Neural progenitor cell (in vitro differentiated cells): ENCODE results near the gene HDAC4. TPM values are rescaled to one million over a fixed set of nuclear protein-coding genes. Genes with fewer than 3 reads are reported as not detected.

Experiments used
- DNase-seq: peaks from one replicate; pipeline ENCODE4 v3.0.0-alpha.2; 2016; ENCODE audit warnings: low spot score
- H2AFZ ChIP-seq: fragments of 200-600 bp; sonication (generic); replicated peaks from 2 replicates; pipeline ENCODE4 v1.6.1; 2016; ENCODE audit warnings: antibody characterized with exemption
- H3F3A ChIP-seq: fragments of 200-600 bp; sonication (generic); 2 replicates; pipeline ENCODE4 v1.6.1; 2016; ENCODE audit warnings: antibody characterized with exemption, low read depth
- H3K27ac ChIP-seq: fragments of 200-600 bp; sonication (generic); 2 replicates; pipeline ENCODE4 v1.5.1; 2016; ENCODE audit warnings: mild to moderate bottlenecking
- H3K27me3 ChIP-seq: fragments of 200-600 bp; sonication (generic); 2 replicates; pipeline ENCODE4 v1.6.1; 2016; ENCODE audit warnings: mild to moderate bottlenecking, moderate library complexity
- H3K36me3 ChIP-seq: fragments of 200-600 bp; sonication (generic); 2 replicates; pipeline ENCODE4 v1.5.1; 2016
- H3K4me1 ChIP-seq: fragments of 200-600 bp; sonication (generic); 2 replicates; pipeline ENCODE4 v1.6.1; 2016; ENCODE audit warnings: mixed run types
- H3K4me2 ChIP-seq: fragments of 200-600 bp; sonication (generic); 2 replicates; pipeline ENCODE4 v1.6.1; 2016
- H3K4me3 ChIP-seq: fragments of 200-600 bp; sonication (generic); 2 replicates; pipeline ENCODE4 v1.5.1; 2016
- H3K79me2 ChIP-seq: fragments of 200-600 bp; sonication (generic); 2 replicates; pipeline ENCODE4 v1.6.1; 2016; ENCODE audit warnings: low read depth
- H3K9ac ChIP-seq: fragments of 200-600 bp; sonication (generic); 2 replicates; pipeline ENCODE4 v1.6.1; 2016
- H3K9me3 ChIP-seq: fragments of 200-600 bp; sonication (generic); 2 replicates; pipeline ENCODE4 v1.5.1; 2016; ENCODE audit warnings: low read depth
- H4K20me1 ChIP-seq: fragments of 200-600 bp; sonication (generic); 2 replicates; pipeline ENCODE4 v1.6.1; 2016; ENCODE audit warnings: low read depth
- H3K27ac Mint-ChIP-seq: 3 replicates; pipeline ENCODE4 v1.8.0; 2021; ENCODE audit warnings: mixed read lengths
- H3K27me3 Mint-ChIP-seq: 2 replicates; pipeline ENCODE4 v1.8.0; 2022; ENCODE audit warnings: low read depth, mild to moderate bottlenecking, inconsistent platforms, moderate library complexity, mixed read lengths; ENCODE audit not compliant: insufficient read depth
- H3K36me3 Mint-ChIP-seq: 3 replicates; pipeline ENCODE4 v1.8.0; 2021; ENCODE audit warnings: mixed read lengths
- H3K4me1 Mint-ChIP-seq: 3 replicates; pipeline ENCODE4 v1.8.0; 2021; ENCODE audit warnings: mixed read lengths
- H3K4me3 Mint-ChIP-seq: 3 replicates; pipeline ENCODE4 v1.8.0; 2021; ENCODE audit warnings: mild to moderate bottlenecking, moderate library complexity, mixed read lengths
- H3K9me3 Mint-ChIP-seq: 3 replicates; pipeline ENCODE4 v1.8.0; 2020; ENCODE audit warnings: mixed read lengths
- CTCF ChIP-seq: fragments of 200-600 bp; sonication (generic); IDR thresholded peaks from 2 replicates; pipeline ENCODE4 v1.5.1; 2017; ENCODE audit warnings: antibody characterized with exemption, mild to moderate bottlenecking
- EZH2 ChIP-seq: fragments of 200-600 bp; sonication (generic); IDR thresholded peaks from 2 replicates; pipeline ENCODE4 v1.6.1; 2017; ENCODE audit warnings: antibody characterized with exemption, mild to moderate bottlenecking, moderate library complexity
- EZH2phosphoT487 ChIP-seq: fragments of 200-600 bp; sonication (generic); IDR thresholded peaks from 2 replicates; pipeline ENCODE4 v1.6.1; 2017; ENCODE audit warnings: antibody characterized with exemption
- total RNA-seq: library from RNA; depleted of rRNA; stranded (reverse); fragments of >200 nt; gene quantifications from 2 replicates; pipeline ENCODE4 v1.2.3, GENCODE V29; 2015; ENCODE audit warnings: low replicate concordance

The HDAC4 gene
- total RNA-seq, 1 donor from 2014 or later, result 36.0 TPM

- peaks cover 3% of the 10 kb centered on the region for H3K4me1 ChIP-seq
- H3K36me3 Mint-ChIP-seq, result peaks cover 48% of the 10 kb centered on the region
- peaks cover 31% of the 10 kb centered on the region for H3K9me3 Mint-ChIP-seq
- peaks cover 4% of the 10 kb centered on the region for H3K4me1 Mint-ChIP-seq
- H3F3A ChIP-seq, result no peaks in the 10 kb centered on the region
- peaks cover 4% of the 10 kb centered on the region for H3K9me3 ChIP-seq
- TF ChIP-seq EZH2phosphoT487 (no peak), EZH2 (no peak), CTCF (no peak)
- no peak overlapping the region for H3K27ac Mint-ChIP-seq
- no peak overlapping the region for H2AFZ ChIP-seq
- no peak overlapping the region for H3K27ac ChIP-seq
- H3K27me3 Mint-ChIP-seq, result peaks cover 3% of the 10 kb centered on the region
- no peak overlapping the region for H3K4me2 ChIP-seq
- peaks cover 22% of the 10 kb centered on the region for H4K20me1 ChIP-seq
- H3K4me3 Mint-ChIP-seq, result no peak overlapping the region
- no peak for DNase-seq
- no peaks in the 10 kb centered on the region for H3K27me3 ChIP-seq
- H3K9ac ChIP-seq, result no peak overlapping the region
- H3K36me3 ChIP-seq, result peaks cover 5% of the 10 kb centered on the region
- H3K79me2 ChIP-seq, result peaks cover 77% of the 10 kb centered on the region
- H3K4me3 ChIP-seq, result no peak overlapping the region
Measured at GRCh38 chr2:239355724-239356123, 45.1 kb downstream of the HDAC4 start.

GRCh38 chr2:239355139-239355538 is 45.7 kb downstream of the HDAC4 start:
- Histone ChIP-seq H3K27me3 (no peaks in the 10 kb centered on the region), H2AFZ (no peak overlapping the region), H3K4me2 (no peak overlapping the region), H3K4me3 (no peak overlapping the region), H4K20me1 (peaks cover 20% of the 10 kb centered on the region), H3K9ac (no peak overlapping the region), H3K4me1 (peaks cover 7% of the 10 kb centered on the region), H3F3A (peaks cover 6% of the 10 kb centered on the region), H3K79me2 (peaks cover 76% of the 10 kb centered on the region), H3K9me3 (peaks cover 4% of the 10 kb centered on the region), H3K27ac (no peak overlapping the region), H3K36me3 (peaks cover 5% of the 10 kb centered on the region)
- Mint-ChIP-seq H3K27me3 (peaks cover 3% of the 10 kb centered on the region), H3K9me3 (peaks cover 31% of the 10 kb centered on the region), H3K36me3 (peaks cover 50% of the 10 kb centered on the region), H3K27ac (no peak overlapping the region), H3K4me1 (peaks cover 6% of the 10 kb centered on the region), H3K4me3 (no peak overlapping the region)
- no peak for TF ChIP-seq EZH2
- TF ChIP-seq CTCF, result no peak
- no peak for TF ChIP-seq EZH2phosphoT487
- DNase-seq, result no peak

- H4K20me1 ChIP-seq, result peaks cover 20% of the 10 kb centered on the region
- peaks cover 31% of the 10 kb centered on the region for H3K9me3 Mint-ChIP-seq
- H3K36me3 Mint-ChIP-seq, result peaks cover 50% of the 10 kb centered on the region
- H3K36me3 ChIP-seq, result peaks cover 5% of the 10 kb centered on the region
- H3F3A ChIP-seq, result peaks cover 9% of the 10 kb centered on the region
- no peaks in the 10 kb centered on the region for H3K27me3 ChIP-seq
- H3K4me1 Mint-ChIP-seq, result peaks cover 9% of the 10 kb centered on the region
- H3K4me3 Mint-ChIP-seq, result no peak overlapping the region
- no peak overlapping the region for H3K4me2 ChIP-seq
- H3K79me2 ChIP-seq, result peaks cover 76% of the 10 kb centered on the region
- H3K27ac Mint-ChIP-seq, result no peak overlapping the region
- peaks cover 4% of the 10 kb centered on the region for H3K9me3 ChIP-seq
- H3K27me3 Mint-ChIP-seq, result peaks cover 2% of the 10 kb centered on the region
- H3K4me3 ChIP-seq, result no peak overlapping the region
- H3K9ac ChIP-seq, result no peak overlapping the region
- H3K27ac ChIP-seq, result no peak overlapping the region
- H3K4me1 ChIP-seq, result peaks cover 11% of the 10 kb centered on the region
- TF ChIP-seq EZH2 (no peak), CTCF (no peak), EZH2phosphoT487 (no peak)
- DNase-seq, result no peak
- no peak overlapping the region for H2AFZ ChIP-seq
Measured at GRCh38 chr2:239354791-239355136, 46.1 kb downstream of the HDAC4 start.
